HG02970 (cell line): Measurements from ENCODE around the gene ITGB5.
A peak's percentile ranks its signal among the peaks of the same experiment; 100 is the strongest.

Source experiments
- ATAC-seq: cut with Tn5 transposase; IDR thresholded peaks from one replicate; pipeline ENCODE4 v1.9.1; 2021; ENCODE audit warnings: mild to moderate bottlenecking, moderate library complexity, moderate number of reproducible peaks; ENCODE audit not compliant: unreplicated experiment, low FRiP score

The ITGB5 gene, protein sequence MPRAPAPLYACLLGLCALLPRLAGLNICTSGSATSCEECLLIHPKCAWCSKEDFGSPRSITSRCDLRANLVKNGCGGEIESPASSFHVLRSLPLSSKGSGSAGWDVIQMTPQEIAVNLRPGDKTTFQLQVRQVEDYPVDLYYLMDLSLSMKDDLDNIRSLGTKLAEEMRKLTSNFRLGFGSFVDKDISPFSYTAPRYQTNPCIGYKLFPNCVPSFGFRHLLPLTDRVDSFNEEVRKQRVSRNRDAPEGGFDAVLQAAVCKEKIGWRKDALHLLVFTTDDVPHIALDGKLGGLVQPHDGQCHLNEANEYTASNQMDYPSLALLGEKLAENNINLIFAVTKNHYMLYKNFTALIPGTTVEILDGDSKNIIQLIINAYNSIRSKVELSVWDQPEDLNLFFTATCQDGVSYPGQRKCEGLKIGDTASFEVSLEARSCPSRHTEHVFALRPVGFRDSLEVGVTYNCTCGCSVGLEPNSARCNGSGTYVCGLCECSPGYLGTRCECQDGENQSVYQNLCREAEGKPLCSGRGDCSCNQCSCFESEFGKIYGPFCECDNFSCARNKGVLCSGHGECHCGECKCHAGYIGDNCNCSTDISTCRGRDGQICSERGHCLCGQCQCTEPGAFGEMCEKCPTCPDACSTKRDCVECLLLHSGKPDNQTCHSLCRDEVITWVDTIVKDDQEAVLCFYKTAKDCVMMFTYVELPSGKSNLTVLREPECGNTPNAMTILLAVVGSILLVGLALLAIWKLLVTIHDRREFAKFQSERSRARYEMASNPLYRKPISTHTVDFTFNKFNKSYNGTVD

DNA sequence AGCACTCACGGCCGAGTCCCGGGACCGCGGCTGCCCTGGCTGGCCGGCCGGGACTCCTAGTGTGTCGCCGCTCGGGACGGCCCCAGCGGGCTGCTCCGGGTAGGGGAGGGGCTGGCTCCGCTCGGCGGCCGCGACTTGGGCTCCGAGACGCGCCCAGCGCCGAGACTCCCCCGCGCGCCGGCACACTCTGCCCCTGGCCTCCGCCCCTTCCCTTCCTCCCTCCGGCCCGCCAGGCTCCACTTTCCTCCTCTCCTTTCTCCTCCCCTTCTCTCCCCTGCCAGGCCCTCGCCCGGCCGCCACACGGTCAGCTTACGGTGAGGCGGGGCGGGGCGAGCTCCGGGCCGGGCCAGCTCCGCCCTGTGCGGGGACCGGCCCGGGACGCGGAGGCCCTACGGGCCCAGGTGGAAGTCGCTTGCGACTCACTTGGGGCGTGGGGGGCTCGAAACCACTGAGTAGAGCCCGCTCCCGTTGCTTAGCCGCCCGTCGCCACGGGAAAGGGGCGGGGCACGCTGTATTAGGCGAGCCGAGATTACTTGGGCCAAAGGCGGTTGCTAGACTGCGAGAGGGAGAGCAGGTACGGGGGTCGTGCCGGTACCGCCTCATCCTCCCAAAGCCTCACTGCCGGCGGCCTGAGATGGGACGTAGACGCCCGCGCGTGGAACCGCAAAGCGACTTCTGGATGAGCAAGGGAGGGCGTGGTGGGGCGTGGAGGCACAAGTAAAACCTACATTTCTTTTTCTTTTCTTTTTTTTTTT is at the start of gene ITGB5:
ITGB5 (minus strand) TSS at position 189 of the 755 bp plus-strand sequence. CDS start 365 bp downstream, outside the sequence.
- peak; percentile 59 for ATAC-seq

DNA sequence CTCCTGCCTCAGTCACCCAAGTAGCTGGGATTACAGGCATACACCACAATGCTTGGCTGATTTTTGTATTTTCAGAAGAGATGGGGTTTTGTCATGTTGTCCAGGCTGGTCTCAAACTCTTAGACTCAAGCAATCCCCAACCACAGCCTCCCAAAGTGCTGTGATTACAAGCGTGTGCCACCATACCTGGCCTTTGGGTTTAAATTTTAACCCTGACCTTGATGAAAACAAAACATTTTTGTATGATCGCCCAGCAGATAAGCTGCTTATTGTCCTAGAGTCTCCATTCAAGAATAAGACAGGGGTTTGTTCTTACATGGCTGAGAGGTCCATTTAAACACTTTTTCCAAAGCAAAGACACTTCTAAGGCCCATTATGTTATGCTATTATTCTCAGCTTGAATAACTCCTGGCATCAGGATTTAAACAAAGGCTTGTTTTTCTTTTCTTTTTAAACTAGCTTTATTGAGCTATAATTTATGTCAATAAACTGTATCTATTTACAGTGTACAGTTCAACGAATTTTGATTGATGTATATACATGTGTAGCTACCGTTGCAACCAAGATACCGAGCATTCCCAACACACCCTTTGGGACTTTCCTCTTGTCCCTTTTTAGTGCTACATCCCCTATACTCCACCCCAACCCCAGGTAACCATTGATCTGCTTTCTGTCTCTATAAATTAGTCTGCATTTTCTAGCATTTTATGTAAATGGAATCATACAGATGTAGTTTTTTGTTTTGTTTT is 48.8 kb upstream of the ITGB5 start:
- no peak for ATAC-seq

DNA sequence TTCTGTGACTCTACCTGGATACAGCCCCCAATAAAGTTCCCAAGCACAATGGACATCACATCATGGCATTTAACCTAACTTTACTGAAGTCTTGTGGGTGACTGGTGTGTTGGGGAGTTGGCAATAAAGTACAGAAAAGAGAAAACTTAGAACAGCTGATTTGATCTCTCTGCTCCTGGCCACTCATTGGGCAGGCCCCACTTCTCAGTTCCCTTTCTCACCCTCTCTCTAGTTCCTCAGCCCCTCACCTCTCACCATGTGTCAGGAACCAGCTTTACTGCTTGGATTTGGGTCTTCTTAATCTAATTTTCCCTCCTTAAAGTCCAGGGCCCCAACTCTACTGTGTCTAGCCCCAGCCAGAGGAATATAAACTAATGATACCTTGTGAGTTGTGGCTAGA is 48.1 kb upstream of the ITGB5 start:
- ATAC-seq: no peak

DNA sequence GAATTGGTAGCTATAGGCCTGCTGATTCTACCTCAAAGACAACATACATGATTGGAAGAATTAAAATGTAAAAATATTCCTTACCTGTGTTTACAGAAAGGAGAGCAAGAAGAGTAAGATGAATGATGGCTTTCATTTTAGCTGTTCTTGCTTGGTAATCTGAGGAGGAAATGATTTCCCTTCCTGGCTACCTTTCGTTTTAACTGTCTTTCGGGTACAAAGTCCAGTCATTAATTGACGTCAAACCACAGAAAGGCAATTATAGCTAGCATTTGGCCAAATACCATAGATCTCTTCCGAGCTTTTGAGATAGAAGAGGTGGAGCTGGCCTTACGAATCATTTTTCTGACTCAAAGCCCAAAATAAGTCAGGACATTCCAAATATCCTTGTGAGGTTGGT is 47.4 kb upstream of the ITGB5 start, which contains the start of gene MUC13:
MUC13 (minus strand) TSS at position 175 of the 400 bp plus-strand sequence; CDS start at position 136, 39 bp downstream.
- no peak for ATAC-seq

DNA sequence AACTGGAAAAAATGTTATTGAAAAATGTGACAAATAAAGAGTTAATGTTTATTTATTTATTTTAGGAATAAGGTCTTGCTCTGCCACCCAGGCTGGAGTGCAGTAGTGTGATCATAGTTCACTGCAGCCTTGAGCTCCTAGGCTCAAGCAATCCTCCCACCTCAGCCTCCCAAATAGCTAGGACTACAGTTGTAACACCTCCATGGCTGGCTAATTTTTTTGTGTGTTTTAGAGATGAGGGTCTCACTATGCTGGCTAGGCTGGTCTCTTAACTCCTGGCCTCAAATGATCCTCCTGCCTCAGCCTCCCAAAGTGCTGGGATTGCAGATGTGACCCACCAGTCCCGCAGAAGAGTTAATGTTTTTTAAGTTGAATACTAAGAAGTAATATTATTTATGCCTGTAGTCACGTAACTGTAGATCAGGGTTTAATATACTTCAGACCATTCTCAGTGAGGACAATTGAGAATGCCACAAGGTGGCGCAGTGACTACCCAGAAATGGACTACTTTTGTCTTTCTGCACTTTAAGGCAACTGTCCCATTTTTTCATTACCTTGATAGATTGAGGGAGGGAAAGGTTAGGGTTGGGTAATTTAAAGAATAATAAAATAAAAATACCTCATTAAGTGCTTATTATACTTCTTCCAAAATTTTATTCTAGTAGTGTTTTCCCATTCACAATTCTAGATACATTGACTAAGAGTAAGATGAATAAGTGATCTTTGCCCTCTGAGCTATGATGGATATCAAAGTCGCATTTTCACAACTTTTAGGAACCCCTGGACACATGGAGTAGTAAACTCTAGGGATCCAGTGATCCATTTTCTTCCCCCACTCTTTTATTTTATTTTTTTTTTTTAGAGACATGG is 41.4 kb upstream of the ITGB5 start:
- ATAC-seq: no peak

DNA sequence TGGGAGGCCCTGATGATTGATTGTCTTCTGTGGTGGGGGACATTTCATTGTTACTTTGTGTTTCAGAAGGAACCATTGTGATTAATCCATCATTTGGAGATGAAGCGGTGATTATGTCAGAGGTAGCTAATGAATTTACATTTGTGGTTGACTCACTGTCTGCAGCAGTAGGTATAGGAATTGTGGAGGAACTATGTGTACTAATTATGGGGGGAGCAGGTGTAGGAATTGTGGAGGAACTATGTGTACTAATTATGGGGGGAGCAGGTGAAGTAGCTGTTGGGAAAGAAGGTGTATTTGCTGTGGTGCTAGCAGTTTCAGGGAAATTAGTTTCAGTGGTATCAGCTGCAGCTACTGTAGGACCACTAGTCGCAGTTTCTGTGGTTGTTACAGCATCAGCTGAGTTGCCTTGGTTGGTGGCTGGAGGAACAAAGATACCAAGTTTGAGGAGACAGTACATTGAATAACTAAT is 40.4 kb upstream of the ITGB5 start:
- no peak for ATAC-seq

DNA sequence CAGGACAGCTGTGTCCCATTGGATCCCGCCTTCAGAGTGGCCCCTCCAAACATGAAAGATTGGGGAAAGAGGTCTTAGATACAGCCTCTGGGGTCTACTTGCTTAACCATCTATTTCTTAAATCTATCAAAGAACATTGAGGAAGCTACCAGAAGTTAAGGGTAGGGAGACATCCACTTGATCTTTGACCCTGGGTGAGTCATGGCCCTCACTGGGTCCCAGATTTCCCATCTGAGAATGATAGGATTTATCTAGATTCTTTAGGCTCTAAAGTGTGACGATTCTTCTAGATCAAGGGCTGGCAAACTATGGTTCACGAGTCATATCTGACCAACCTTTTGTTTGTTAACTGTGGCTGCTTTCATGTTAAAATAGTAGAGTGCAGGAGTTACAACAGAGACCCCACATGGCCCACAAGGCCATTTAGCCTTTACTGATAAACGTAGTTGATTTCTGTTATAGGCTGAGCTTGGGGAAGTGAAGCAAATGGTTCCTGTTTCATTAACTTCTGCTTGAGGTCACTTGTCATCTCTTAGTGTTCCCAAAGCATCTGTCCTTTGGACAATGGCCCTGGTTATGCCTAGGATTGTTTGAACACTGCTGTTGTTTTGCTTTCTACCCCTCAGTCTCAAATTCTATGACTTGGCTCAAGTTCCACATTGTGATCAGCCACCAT is 39.4 kb upstream of the ITGB5 start:
- ATAC-seq: no peak

DNA sequence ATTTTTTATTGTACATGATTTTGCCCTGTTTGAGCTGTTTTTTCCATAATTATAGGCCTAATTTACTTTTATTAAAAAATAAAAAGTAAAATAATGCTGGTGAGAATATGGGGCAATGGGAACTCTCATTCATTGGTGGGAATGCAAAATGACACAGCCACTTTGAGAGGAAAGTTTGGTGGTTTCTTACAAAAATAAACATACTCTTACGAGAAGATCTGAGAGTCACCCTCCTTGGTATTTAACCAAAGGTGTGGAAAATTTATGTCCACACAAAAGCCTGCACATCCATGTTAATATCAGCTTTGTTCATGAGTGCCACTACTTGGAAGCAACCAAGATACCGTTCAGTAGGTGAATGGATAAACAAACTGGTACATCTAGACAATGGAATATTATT is 37.6 kb upstream of the ITGB5 start:
- ATAC-seq: no peak

DNA sequence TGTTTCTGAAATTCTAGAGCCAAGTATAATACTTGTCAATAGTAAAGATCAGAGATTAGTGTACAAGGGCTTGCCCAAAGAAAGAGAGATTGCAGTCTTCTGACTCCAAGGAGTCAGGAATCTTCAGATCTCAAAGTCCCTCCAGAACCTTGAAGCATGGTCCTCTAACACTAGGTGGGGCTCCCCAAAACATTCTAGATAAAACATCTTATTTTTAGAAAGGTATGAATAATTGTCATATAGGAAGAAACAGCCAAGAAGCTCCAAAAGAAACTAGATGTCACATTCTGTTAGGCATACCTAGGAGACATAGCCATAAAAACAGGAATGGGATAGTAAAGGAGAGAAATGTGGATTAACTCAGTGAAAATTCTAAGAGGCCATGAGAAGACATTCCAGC is 36.7 kb upstream of the ITGB5 start:
- no peak for ATAC-seq

DNA sequence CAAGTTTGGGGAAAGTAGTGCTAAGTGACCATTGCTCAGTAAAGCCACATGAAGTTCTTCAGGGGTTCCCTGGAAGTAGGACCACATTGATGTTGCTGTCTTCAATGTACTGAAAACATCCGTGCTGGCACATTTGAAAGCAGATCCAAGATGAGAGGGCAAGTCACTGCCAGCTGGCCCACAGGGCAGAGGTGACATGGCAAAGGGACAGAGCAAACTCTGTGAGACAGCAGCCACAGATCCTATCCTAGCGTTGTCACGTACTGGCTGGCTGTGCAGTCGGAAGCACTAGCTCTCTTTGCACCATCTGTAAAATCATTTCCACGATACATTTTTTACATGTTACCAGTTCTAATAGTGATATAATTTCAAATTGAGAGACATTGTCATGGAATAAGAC is 33.6 kb upstream of the ITGB5 start:
- ATAC-seq: no peak

DNA sequence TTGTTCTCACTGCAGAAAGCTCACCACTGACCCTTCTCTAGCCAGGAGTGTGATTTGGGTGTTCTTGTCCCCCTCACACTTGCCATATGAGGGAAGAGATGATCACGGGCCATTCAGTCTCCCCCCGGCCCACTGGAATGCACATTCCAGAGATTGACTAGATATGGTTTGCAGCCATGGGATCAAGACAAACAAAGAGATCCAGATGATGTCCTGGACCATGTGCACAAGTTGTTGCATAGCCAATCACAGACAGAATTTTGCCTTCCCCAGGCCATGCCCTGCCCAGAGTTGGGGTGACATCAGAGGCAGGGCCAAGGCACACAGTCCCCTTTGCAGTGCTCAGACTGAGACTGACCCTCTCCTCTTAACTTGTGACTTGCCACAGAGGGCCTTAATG is 32.6 kb upstream of the ITGB5 start:
- ATAC-seq: no peak

DNA sequence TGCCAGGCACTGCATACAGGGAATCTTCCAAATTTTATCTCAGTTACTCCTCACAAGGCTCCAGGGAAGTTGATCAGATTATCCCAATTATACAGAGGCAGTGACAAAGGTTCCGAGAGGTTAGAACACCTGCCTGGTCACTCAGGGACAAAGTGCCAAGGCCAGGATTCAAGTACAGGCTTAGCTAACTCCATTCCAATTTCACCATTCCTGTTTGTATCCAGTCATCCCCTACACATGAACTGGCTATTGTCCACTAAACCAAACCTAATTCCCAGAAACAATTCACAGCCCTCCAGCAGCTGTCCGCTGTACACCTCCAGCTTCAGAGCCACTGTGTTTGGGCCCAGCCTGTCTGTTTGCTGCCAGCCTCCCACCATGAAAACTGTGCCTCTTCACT is 31.4 kb upstream of the ITGB5 start:
- no peak for ATAC-seq

DNA sequence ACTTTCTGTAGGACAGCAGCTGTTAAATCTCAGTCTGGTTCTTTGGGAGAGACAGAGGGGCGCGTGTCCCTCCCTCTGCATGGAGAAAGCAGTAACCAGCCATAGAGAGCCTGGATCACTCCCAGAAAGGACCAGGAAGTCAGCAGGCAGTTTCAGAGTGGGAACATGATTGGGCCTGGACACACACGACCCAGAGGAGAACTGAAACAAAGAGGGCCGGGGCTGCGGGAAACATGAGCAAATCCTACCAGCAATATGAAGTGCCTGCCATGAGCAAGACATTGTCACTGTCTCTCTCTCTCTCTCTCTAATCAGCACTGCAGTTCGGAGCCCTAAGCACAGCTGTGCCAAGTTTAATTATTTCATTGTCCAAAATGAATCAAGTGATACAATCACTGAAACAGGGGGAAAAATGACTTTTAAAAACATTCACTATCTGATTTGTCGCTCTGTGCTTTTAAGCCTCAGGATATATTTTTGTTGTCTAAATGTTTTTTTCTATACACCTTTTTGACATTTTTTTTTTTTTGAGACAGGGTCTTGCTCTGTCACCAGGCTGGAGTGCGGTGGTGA is 29.8 kb upstream of the ITGB5 start:
- ATAC-seq: no peak

DNA sequence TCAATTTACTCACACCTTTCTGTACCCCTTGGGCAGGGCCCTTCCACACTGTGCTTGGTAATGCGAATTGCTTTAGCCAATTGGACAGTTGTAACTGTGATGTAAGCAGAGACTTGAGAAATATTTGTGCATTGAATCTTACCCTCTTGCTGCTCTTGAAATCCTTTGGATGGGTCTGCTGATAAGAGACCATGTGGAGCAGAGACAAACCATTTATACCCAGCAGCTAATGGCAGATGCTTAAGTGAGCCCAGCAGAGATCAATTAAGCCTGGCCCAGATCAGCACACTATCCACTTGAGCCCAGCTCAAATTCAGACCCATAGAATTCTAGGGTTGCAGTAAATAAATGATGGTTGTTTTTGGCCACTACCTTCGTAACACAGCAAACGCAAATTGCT is 28.1 kb upstream of the ITGB5 start:
- no peak for ATAC-seq

DNA sequence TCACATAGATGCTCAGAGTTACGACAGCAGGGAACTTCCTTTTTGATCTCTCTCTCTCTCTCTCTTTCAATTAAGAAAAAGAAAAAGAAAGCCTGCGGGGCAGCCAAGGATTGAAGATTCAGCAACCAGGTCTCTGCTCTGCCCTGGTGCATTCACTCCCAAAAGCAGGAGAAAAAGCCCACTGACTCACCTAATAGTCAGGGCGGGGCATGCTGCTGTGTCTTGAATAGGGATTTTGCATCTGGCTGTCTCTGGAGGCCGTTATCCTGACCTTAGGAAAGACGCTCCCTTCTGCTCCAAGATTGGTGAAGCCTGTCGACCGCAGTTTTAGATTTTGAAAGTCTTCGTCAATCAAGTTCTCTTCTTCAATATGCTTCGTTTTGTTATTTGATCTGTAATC is 20.8 kb upstream of the ITGB5 start:
- ATAC-seq: no peak

DNA sequence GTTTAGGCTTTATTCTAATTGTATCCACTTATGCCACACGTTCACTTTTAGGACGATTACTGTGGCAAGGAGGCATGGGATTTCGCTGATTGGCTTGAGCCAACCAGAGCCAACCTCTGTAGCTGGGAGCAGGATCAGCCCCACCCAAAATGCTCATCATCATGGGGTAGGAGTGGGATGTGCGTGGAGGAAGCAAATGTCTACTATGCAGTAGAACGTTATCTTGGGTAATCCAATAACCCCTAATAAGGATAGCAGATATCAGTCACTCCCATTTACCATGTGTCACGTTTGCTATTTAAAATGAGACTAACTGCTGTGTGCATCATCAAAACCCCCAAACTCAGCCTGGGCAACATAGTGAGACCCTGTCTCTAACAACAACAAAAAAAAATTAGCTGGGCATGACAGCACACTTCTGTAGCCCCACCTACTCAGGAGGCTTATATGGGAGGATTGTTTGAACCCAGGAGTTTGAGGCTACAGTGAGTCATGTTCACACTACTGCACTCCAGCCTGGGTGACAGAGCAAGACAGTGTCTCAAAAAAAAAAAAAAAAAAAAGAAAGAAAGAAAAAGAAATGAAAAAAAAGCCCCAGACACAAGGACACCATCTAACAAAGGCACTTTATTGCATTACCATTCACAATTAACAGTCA is 17.8 kb upstream of the ITGB5 start:
- ATAC-seq: no peak

DNA sequence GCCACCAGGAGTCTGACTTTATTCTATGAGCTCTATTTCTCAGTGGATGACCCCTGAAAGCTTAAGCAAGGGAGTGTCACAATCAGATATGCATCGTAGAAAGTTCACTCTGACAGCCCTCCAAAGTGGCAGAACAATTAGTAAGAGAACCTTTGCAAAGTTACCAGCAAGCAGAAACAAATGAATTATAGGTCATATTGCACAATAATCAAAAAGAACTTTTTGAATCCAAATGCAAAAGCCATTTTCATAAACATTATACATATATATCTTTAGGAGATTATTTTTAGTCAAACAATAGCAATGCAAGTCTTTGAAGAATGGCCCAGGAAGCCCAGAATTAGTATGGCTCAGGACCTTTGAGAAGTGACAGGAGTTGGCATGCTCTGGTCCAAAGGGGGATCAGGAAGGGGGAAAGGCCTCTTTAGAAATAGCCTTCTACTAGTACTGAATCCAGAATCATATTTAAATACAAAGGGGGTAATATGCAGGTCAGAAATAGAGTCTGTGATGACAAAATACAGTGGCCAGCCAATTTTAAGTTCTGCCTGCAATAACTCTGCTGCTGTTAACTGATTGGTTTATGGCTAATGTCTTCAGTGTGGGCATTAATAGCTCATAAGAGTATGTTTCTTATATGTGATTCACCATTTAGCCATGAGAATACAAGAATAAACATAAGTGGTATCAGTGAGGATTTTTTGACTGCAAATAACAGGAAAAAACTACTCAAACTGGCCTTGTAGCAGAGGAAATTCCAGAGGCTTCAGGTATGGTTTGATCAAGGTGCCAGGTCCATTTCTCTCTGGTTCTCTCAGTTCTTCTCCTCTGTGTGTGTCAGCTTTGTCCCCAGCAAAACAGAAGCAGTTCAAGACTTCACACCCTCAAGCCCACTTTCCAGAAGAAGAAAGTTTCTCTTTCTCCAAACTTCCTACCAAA is 17.0 kb upstream of the ITGB5 start:
- no peak for ATAC-seq
